HCT116 (cell line): ENCODE data around the gene USP21. TPM values are rescaled to one million over a fixed set of nuclear protein-coding genes. Genes with fewer than 3 reads are reported as not detected.

Experiments used
- ATAC-seq: fragments of 200-7000 bp; cut with Tn5 transposase; 2 replicates; pipeline ENCODE4 v1.9.1; 2020; ENCODE audit warnings: mild to moderate bottlenecking, moderate library complexity
- BruUV-seq: library from RNA; stranded (reverse); fragments of 400-500 nt; replicated peaks from 2 replicates; lab custom pipeline; 2021; lab: Mats Ljungman, UMichigan
- CTCF ChIA-PET: fragments of 300-600 bp; sonication (Branson Sonifier 250); formaldehyde crosslinking; loops from one replicate; lab custom pipeline; 2021; ENCODE audit warnings: antibody characterized with exemption; lab: Charles Lee
- POLR2A ChIA-PET: fragments of 300-600, 350-600 bp; sonication (Branson Sonifier 250); formaldehyde crosslinking; loops from one replicate; lab custom pipeline; 2021; ENCODE audit warnings: antibody characterized with exemption; lab: Charles Lee
- RAD21 ChIA-PET, 2 experiments: fragments of 300-600 bp; sonication (Branson Sonifier 250); formaldehyde crosslinking; loops; one replicate each; lab custom pipeline; 2023; ENCODE audit warnings: low total read pairs in 2 of 2; ENCODE audit not compliant: uncharacterized antibody in 2 of 2, unreplicated experiment in 2 of 2, low non-redundant PET in 1 of 2; lab: Charles Lee
- DNase-seq: peaks from one replicate; pipeline ENCODE4 v3.0.0-alpha.2; 2010; ENCODE audit warnings: low read depth, low spot score
- H2AFZ ChIP-seq: fragments of 200-600 bp; shearing (Covaris generic), sonication (generic); 2 replicates; pipeline ENCODE4 v1.6.1; 2017; ENCODE audit warnings: low read depth, mixed run types, mixed read lengths, antibody characterized with exemption, low read length; ENCODE audit not compliant: poor library complexity, severe bottlenecking
- H3K27ac ChIP-seq: 2 replicates; pipeline ENCODE4 v1.5.1; 2012; ENCODE audit warnings: low read depth, low read length
- H3K27me3 ChIP-seq: fragments of 200-600 bp; sonication (generic); 2 replicates; pipeline ENCODE4 v1.6.1; 2016; ENCODE audit warnings: mixed run types, low read length, mixed read lengths; ENCODE audit not compliant: insufficient read depth
- H3K36me3 ChIP-seq, 2 experiments: fragments of 200-500 bp in 1 of 2; fragments of 200-600 bp in 1 of 2; sonication (Bioruptor generic) in 1 of 2; sonication (generic) in 1 of 2; 2 replicates each; pipeline versions ENCODE4 v1.5.1 to v1.6.1; 2014 to 2016; ENCODE audit warnings: low read length in 2 of 2, inconsistent platforms in 1 of 2, mixed read lengths in 1 of 2, mixed run types in 1 of 2; ENCODE audit not compliant: insufficient read depth in 2 of 2, control insufficient read depth in 1 of 2
- H3K4me1 ChIP-seq, 2 experiments: fragments of 200-600 bp in 1 of 2; sonication (generic) in 1 of 2; 2 replicates each; pipeline versions ENCODE4 v1.5.1 to v1.6.1; 2012 to 2017; ENCODE audit warnings: low read length in 2 of 2, inconsistent platforms in 1 of 2, mild to moderate bottlenecking in 1 of 2, mixed read lengths in 1 of 2, mixed run types in 1 of 2, moderate library complexity in 1 of 2; ENCODE audit not compliant: insufficient read depth in 2 of 2, control insufficient read depth in 1 of 2
- H3K4me2 ChIP-seq: fragments of 200-600 bp; sonication (generic); 2 replicates; pipeline ENCODE4 v1.6.1; 2017; ENCODE audit warnings: mixed run types, low read length, mixed read lengths
- H3K4me3 ChIP-seq, 2 experiments: fragments of 200-600 bp in 1 of 2; sonication (generic) in 1 of 2; replicated peaks in 1 of 2; 2 replicates each; pipeline ENCODE4 v1.5.1; 2011 to 2016; ENCODE audit warnings: low read length in 2 of 2, control low read depth in 1 of 2, low read depth in 1 of 2, mild to moderate bottlenecking in 1 of 2, mixed read lengths in 1 of 2, mixed run types in 1 of 2
- H3K79me2 ChIP-seq: fragments of 200-600 bp; sonication (generic); 2 replicates; pipeline ENCODE4 v1.6.1; 2017; ENCODE audit warnings: mild to moderate bottlenecking, mixed run types, low read length, moderate library complexity, mixed read lengths; ENCODE audit not compliant: insufficient read depth
- H3K9ac ChIP-seq: fragments of 200-600 bp; sonication (generic); 2 replicates; pipeline ENCODE4 v1.6.1; 2016; ENCODE audit warnings: low read length, mixed read lengths
- H3K9me2 ChIP-seq: fragments of 200-600 bp; sonication (generic), shearing (Covaris generic); 2 replicates; pipeline ENCODE4 v1.6.1; 2017; ENCODE audit warnings: mixed run types, mild to moderate bottlenecking, moderate library complexity; ENCODE audit not compliant: insufficient read depth
- H3K9me3 ChIP-seq, 2 experiments: fragments of 200-500 bp in 1 of 2; fragments of 200-600 bp in 1 of 2; sonication (Bioruptor generic) in 1 of 2; sonication (generic) in 1 of 2; 2 replicates each; pipeline ENCODE4 v1.6.1; 2014 to 2017; ENCODE audit warnings: low read length in 2 of 2, mixed read lengths in 2 of 2, inconsistent platforms in 1 of 2, low read depth in 1 of 2, mild to moderate bottlenecking in 1 of 2, mixed run types in 1 of 2, moderate library complexity in 1 of 2; ENCODE audit not compliant: control insufficient read depth in 1 of 2, insufficient read depth in 1 of 2
- H4K20me1 ChIP-seq: fragments of 200-600 bp; sonication (generic), shearing (Covaris generic); 2 replicates; pipeline ENCODE4 v1.6.1; 2017; ENCODE audit warnings: mixed run types, mild to moderate bottlenecking, moderate library complexity; ENCODE audit not compliant: insufficient read depth
- CTCF ChIP-seq, 3 experiments: fragments of 200-600 bp in 1 of 3; sonication (generic) in 1 of 3; IDR thresholded peaks in 2 of 3; conservative IDR thresholded peaks in 1 of 3; 2 replicates each; pipeline ENCODE4 v1.5.1; 2012 to 2017; ENCODE audit warnings: low read depth in 2 of 3, low read length in 2 of 3, antibody characterized with exemption in 1 of 3, borderline replicate concordance in 1 of 3, control low read depth in 1 of 3, mild to moderate bottlenecking in 1 of 3, mixed read lengths in 1 of 3, mixed run types in 1 of 3, moderate library complexity in 1 of 3; ENCODE audit not compliant: insufficient read depth in 1 of 3
- POLR2A ChIP-seq: IDR thresholded peaks from 2 replicates; pipeline ENCODE4 v1.7.0; 2011; ENCODE audit warnings: borderline replicate concordance; ENCODE audit not compliant: insufficient read depth, insufficient read length; ENCODE audit errors: extremely low read depth
- RAD21 ChIP-seq: IDR thresholded peaks from 2 replicates; pipeline ENCODE4 v1.6.1; 2012; ENCODE audit warnings: low read depth, mild to moderate bottlenecking
- intact Hi-C: fragments of 100-400 bp; cut with micrococcal nuclease; formaldehyde crosslinking; loops from 2 replicates; pipeline ENCODE4 v1.10.0; 2022
- total RNA-seq: library from RNA; stranded (reverse); gene quantifications from one replicate; pipeline ENCODE4 v1.2.1, GENCODE V29; 2021; ENCODE audit not compliant: unreplicated experiment

Gene USP21
- total RNA-seq, 1 experiment from 2014 or later, result 22.1 TPM

- BruUV-seq, result no TSS peak
- Histone ChIP-seq H3K9ac (no peak overlapping the region), H3K27ac (no peak overlapping the region; the same call in 1 of the 2 replicates), H3K4me1 (peaks cover 0 to 5% of the 10 kb centered on the region in 2 experiments; a peak in 1 of 4 replicates), H3K4me3 (no peak overlapping the region), H4K20me1 (no peaks in the 10 kb centered on the region), H2AFZ (peak overlapping the region; percentile 77), H3K27me3 (no peaks in the 10 kb centered on the region), H3K79me2 (no peaks in the 10 kb centered on the region), H3K4me2 (no peak overlapping the region), H3K9me2 (no peaks in the 10 kb centered on the region), H3K9me3 (no peaks in the 10 kb centered on the region), H3K36me3 (no peaks in the 10 kb centered on the region)
- POLR2A ChIA-PET, result interaction anchor here (2.2 kb wide), 1 partner anchor 10 kb away, joined by 9 read pairs; the partner anchor contains the start of gene NDUFS2
- peak; percentile 84 for TF ChIP-seq RAD21
- peak; percentile 82 to 93 (median 85) for TF ChIP-seq CTCF (IDR thresholded peaks at IDR 0.05 in 2 of 3, conservative IDR thresholded peaks at IDR 0.05 in 1 of 3; ENCODE audit: borderline replicate concordance in 1 of 3, insufficient read depth in 1 of 3, low read depth in 2 of 3, low read length in 2 of 3)
- no peak for TF ChIP-seq POLR2A
- peak; percentile 94 for ATAC-seq
- CTCF ChIA-PET, result interaction anchor here (0.8 to 1.6 kb wide), 3 partner anchors 9 to 189 kb away, joined by 3 to 6 read pairs (median 3); partner anchors contain the start of gene NDUFS2
- RAD21 ChIA-PET, result no interaction called here
- intact Hi-C loops, result no loop called here
- DNase-seq, result peak; percentile 54
Observed at GRCh38 chr1:161192476-161193465, 33.5 kb downstream of the USP21 start.
